ENCODE data around the gene SLC9A9. TPM values are rescaled to one million over a fixed set of nuclear protein-coding genes. Genes with fewer than 3 reads are reported as not detected.

The SLC9A9 gene
- total RNA-seq, 1 donor from 2014 or later, result 4.9 TPM

GRCh38 chr3:143657391-143657790, 190.9 kb downstream of the SLC9A9 start:
- H3K27me3 ChIP-seq (ENCODE audit: low read depth), result no peaks in the 10 kb centered on the region
- no peaks in the 10 kb centered on the region for H3K9me3 ChIP-seq (replicated peaks)
- TF ChIP-seq CTCF (IDR thresholded peaks at IDR 0.05; ENCODE audit: borderline replicate concordance), result no peak

GRCh38 chr3:143654906-143655305, 193.4 kb downstream of the SLC9A9 start:
- intact Hi-C loops (cut with micrococcal nuclease), result no loop called here
- Histone ChIP-seq H3K9me3 (replicated peaks) (no peaks in the 10 kb centered on the region), H3K36me3 (no peaks in the 10 kb centered on the region), H3K4me1 (no peaks in the 10 kb centered on the region), H3K27ac (replicated peaks) (no peak overlapping the region), H3K27me3 (ENCODE audit: low read depth) (no peaks in the 10 kb centered on the region), H3K4me3 (no peak overlapping the region)
- no peak for TF ChIP-seq CTCF (IDR thresholded peaks at IDR 0.05; ENCODE audit: borderline replicate concordance)
- DNase-seq, result no peak

More at GRCh38 chr3:143657391-143657790, 190.9 kb downstream of the SLC9A9 start:
- no peak overlapping the region for H3K27ac ChIP-seq (replicated peaks)
- DNase-seq, result no peak
- H3K4me1 ChIP-seq, result no peaks in the 10 kb centered on the region
- no peaks in the 10 kb centered on the region for H3K36me3 ChIP-seq
- intact Hi-C loops (cut with micrococcal nuclease), result no loop called here
- H3K4me3 ChIP-seq, result no peak overlapping the region

GRCh38 chr3:143653935-143654334, 194.3 kb downstream of the SLC9A9 start:
- H3K27ac ChIP-seq (replicated peaks), result no peak overlapping the region
- H3K4me1 ChIP-seq, result no peaks in the 10 kb centered on the region
- H3K36me3 ChIP-seq, result no peaks in the 10 kb centered on the region
- no peaks in the 10 kb centered on the region for H3K9me3 ChIP-seq (replicated peaks)
- H3K4me3 ChIP-seq, result no peak overlapping the region
- TF ChIP-seq CTCF (IDR thresholded peaks at IDR 0.05; ENCODE audit: borderline replicate concordance), result no peak
- DNase-seq, result no peak
- no peaks in the 10 kb centered on the region for H3K27me3 ChIP-seq (ENCODE audit: low read depth)
- intact Hi-C loops (cut with micrococcal nuclease), result no loop called here

GRCh38 chr3:143653493-143653892, 194.8 kb downstream of the SLC9A9 start:
- TF ChIP-seq CTCF (IDR thresholded peaks at IDR 0.05; ENCODE audit: borderline replicate concordance), result no peak
- H3K4me3 ChIP-seq, result no peak overlapping the region
- H3K4me1 ChIP-seq, result no peaks in the 10 kb centered on the region
- H3K27me3 ChIP-seq (ENCODE audit: low read depth), result no peaks in the 10 kb centered on the region
- H3K36me3 ChIP-seq, result no peaks in the 10 kb centered on the region
- no peaks in the 10 kb centered on the region for H3K9me3 ChIP-seq (replicated peaks)
- DNase-seq, result no peak
- no peak overlapping the region for H3K27ac ChIP-seq (replicated peaks)
- intact Hi-C loops (cut with micrococcal nuclease), result no loop called here

GRCh38 chr3:143652118-143652517, 196.2 kb downstream of the SLC9A9 start:
- Histone ChIP-seq H3K4me3 (no peak overlapping the region), H3K4me1 (no peaks in the 10 kb centered on the region), H3K36me3 (no peaks in the 10 kb centered on the region), H3K9me3 (replicated peaks) (no peaks in the 10 kb centered on the region), H3K27ac (replicated peaks) (no peak overlapping the region), H3K27me3 (ENCODE audit: low read depth) (no peaks in the 10 kb centered on the region)
- DNase-seq, result no peak
- no peak for TF ChIP-seq CTCF (IDR thresholded peaks at IDR 0.05; ENCODE audit: borderline replicate concordance)
- intact Hi-C loops (cut with micrococcal nuclease), result no loop called here

GRCh38 chr3:143650827-143651226, 197.4 kb downstream of the SLC9A9 start:
- H3K27ac ChIP-seq (replicated peaks), result no peak overlapping the region
- no peaks in the 10 kb centered on the region for H3K36me3 ChIP-seq
- intact Hi-C loops (cut with micrococcal nuclease), result no loop called here
- no peak for DNase-seq
- H3K4me3 ChIP-seq, result no peak overlapping the region
- no peak for TF ChIP-seq CTCF (IDR thresholded peaks at IDR 0.05; ENCODE audit: borderline replicate concordance)
- no peaks in the 10 kb centered on the region for H3K27me3 ChIP-seq (ENCODE audit: low read depth)
- H3K4me1 ChIP-seq, result no peaks in the 10 kb centered on the region
- no peaks in the 10 kb centered on the region for H3K9me3 ChIP-seq (replicated peaks)

Data from left ventricle myocardium inferior (tissue), 1 donor.